ENCODE data around the gene ZNF430. TPM values are rescaled to one million over a fixed set of nuclear protein-coding genes. Genes with fewer than 3 reads are reported as not detected.

ZNF430 gene
- total RNA-seq, 6 donors from 2014 or later, result 7.9 to 15.6 (median 13.1) TPM

DNA sequence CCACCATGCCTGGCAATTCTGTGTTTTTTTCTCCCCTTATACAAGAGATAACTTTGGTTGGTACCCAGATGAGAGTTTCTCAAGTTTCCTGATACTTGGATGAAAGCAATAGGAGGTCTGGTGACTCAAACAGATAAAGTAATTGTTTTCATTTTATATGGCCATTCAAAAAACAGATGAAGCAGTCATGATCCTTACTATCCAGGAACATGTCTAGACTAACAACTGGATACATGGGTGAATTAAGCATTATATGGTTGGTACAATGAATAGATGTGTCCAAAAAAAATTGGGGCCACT, 8.5 kb downstream of the ZNF430 start:
- Histone ChIP-seq H3K27ac (no peak overlapping the region), H3K36me3 (peaks cover under 1 to 48% (median 11%) of the 10 kb centered on the region in 4 donors), H3K9me3 (peaks cover 0 to 3% (median 0%) of the 10 kb centered on the region in 4 donors), H3K27me3 (no peaks in the 10 kb centered on the region), H3K4me1 (peaks cover 0 to 5% (median 0%) of the 10 kb centered on the region in 4 donors), H3K4me3 (no peak overlapping the region)
- DNase-seq, result no peak
- no peak for TF ChIP-seq POLR2AphosphoS5 (IDR thresholded peaks at IDR 0.05)
- TF ChIP-seq EP300 (IDR thresholded peaks at IDR 0.05), result no peak
- no peak for ATAC-seq (ENCODE audit: low FRiP score in 2 of 2)

DNA sequence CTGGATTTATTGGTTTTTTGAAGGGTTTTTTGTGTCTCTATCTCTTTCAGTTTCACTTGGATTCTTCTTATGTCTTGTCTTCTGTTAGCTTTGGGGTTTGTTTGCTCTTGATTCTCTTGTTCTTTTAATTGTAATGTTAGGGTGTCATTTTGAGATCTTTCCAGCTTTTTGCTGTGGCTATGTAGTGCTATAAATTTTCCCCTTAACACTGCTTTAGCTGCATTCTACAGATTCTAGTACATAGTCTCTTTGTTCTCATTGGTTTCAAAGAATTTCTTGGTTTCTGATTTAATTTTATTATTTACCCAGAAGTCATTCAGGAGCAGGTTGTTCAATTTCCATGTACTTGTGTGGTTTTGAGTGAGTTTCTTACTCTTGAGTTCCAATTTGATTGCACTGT, 24.6 kb downstream of the ZNF430 start:
- H3K27ac ChIP-seq, result no peak overlapping the region
- H3K4me1 ChIP-seq, result no peaks in the 10 kb centered on the region
- TF ChIP-seq POLR2A (IDR thresholded peaks at IDR 0.05) (no peak), EP300 (IDR thresholded peaks at IDR 0.05) (no peak), POLR2AphosphoS5 (IDR thresholded peaks at IDR 0.05) (no peak)
- TF ChIP-seq, protein P1, sequence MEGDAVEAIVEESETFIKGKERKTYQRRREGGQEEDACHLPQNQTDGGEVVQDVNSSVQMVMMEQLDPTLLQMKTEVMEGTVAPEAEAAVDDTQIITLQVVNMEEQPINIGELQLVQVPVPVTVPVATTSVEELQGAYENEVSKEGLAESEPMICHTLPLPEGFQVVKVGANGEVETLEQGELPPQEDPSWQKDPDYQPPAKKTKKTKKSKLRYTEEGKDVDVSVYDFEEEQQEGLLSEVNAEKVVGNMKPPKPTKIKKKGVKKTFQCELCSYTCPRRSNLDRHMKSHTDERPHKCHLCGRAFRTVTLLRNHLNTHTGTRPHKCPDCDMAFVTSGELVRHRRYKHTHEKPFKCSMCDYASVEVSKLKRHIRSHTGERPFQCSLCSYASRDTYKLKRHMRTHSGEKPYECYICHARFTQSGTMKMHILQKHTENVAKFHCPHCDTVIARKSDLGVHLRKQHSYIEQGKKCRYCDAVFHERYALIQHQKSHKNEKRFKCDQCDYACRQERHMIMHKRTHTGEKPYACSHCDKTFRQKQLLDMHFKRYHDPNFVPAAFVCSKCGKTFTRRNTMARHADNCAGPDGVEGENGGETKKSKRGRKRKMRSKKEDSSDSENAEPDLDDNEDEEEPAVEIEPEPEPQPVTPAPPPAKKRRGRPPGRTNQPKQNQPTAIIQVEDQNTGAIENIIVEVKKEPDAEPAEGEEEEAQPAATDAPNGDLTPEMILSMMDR (IDR thresholded peaks at IDR 0.05), result no peak
- no peak for ATAC-seq (ENCODE audit: low FRiP score in 2 of 2)
- H3K36me3 ChIP-seq, result peaks cover 0 to 45% (median 16%) of the 10 kb centered on the region in 4 donors
- no peak for DNase-seq
- peaks cover 15 to 42% (median 25%) of the 10 kb centered on the region in 4 donors for H3K9me3 ChIP-seq
- no peaks in the 10 kb centered on the region for H3K27me3 ChIP-seq
- no peak overlapping the region for H3K4me3 ChIP-seq

DNA sequence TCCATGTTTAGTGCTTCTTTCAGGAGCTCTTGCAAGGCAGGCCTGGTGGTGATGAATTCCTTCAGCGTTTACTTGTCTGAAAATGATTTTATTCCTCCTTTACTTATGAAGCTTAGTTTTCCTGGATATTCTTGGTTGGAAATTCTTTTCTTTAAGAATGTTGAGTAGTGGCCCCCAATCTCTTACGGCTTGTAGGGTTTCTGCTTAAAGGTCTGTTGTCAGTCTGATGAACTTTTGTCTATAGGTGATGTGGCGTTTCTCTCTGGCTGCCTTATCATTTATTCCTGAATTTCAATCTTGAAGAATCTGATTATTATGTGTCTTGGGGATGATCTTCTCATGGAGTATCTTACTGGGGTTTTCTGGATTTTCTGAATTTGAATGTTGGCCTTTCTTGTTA, 26.0 kb downstream of the ZNF430 start:
- ATAC-seq (ENCODE audit: low FRiP score in 2 of 2), result no peak
- TF ChIP-seq POLR2AphosphoS5 (IDR thresholded peaks at IDR 0.05) (no peak), POLR2A (IDR thresholded peaks at IDR 0.05) (no peak)
- TF ChIP-seq, protein P1 (IDR thresholded peaks at IDR 0.05), result no peak
- no peak overlapping the region for H3K27ac ChIP-seq
- 97 to 98% methylated on average over 3 of the region's 3 CpGs for WGBS, 2 donors
- H3K4me1 ChIP-seq, result no peaks in the 10 kb centered on the region
- DNase-seq, result no peak
- H3K9me3 ChIP-seq, result peaks cover 15 to 53% (median 29%) of the 10 kb centered on the region in 4 donors
- no peaks in the 10 kb centered on the region for H3K27me3 ChIP-seq
- peaks cover 0 to 44% (median 18%) of the 10 kb centered on the region in 4 donors for H3K36me3 ChIP-seq
- no peak overlapping the region for H3K4me3 ChIP-seq

DNA sequence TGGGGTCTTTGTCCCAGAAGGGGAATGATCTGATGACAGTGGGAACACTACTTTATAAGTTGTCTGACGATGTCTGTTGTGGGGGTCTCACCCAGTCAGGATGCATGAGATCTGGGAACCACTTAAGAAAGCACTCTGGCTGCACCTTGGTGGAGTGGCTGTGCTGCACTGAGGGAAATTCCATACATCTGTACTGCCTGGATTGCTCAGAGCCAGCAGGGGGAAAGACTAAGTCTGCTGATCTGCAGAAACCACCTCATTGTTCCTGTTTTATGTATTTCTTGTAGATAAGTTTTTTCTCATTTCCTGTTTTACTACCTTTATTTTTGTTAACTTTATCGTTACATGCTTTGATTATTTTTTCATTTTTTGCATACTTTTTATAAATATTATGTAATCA, 27.3 kb downstream of the ZNF430 start:
- H3K27me3 ChIP-seq, result no peaks in the 10 kb centered on the region
- H3K4me1 ChIP-seq, result no peaks in the 10 kb centered on the region
- DNase-seq (no peak), ATAC-seq (ENCODE audit: low FRiP score in 2 of 2) (no peak)
- H3K36me3 ChIP-seq, result peaks cover 2 to 43% (median 12%) of the 10 kb centered on the region in 4 donors
- H3K27ac ChIP-seq, result no peak overlapping the region
- 84 to 88% methylated on average over 1 to 2 of the region's 2 CpGs for WGBS, 2 donors
- peaks cover 15 to 54% (median 34%) of the 10 kb centered on the region in 4 donors for H3K9me3 ChIP-seq
- H3K4me3 ChIP-seq, result no peak overlapping the region
- TF ChIP-seq POLR2A (IDR thresholded peaks at IDR 0.05), result no peak
- TF ChIP-seq EP300 (IDR thresholded peaks at IDR 0.05), result no peak
- TF ChIP-seq, protein P1 (IDR thresholded peaks at IDR 0.05), result no peak
- no peak for TF ChIP-seq POLR2AphosphoS5 (IDR thresholded peaks at IDR 0.05)

DNA sequence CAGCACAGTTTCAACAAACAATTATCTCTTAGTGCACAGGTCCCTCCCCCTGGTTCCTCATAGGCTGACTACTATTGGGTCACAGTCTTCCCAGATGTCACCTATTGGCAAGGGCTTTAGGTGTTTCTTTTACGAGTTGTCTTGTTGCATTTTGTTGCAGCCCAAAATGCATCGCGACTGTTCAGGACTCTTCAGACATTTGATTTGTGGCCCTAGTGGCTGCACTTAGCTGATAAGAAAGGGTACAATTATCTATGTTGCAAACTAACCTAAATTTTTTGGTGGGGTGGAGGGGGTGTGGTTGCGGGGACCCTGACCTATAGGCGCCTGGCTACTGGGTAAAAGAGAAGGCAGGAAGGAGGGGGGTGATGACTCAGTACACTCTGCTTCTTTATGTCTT, 32.4 kb downstream of the ZNF430 start:
- no peaks in the 10 kb centered on the region for H3K4me1 ChIP-seq
- no peak overlapping the region for H3K27ac ChIP-seq
- TF ChIP-seq, protein P1 (IDR thresholded peaks at IDR 0.05), result no peak
- TF ChIP-seq EP300 (IDR thresholded peaks at IDR 0.05), result no peak
- no peak for TF ChIP-seq POLR2AphosphoS5 (IDR thresholded peaks at IDR 0.05)
- TF ChIP-seq POLR2A (IDR thresholded peaks at IDR 0.05), result no peak
- no peak for DNase-seq
- H3K27me3 ChIP-seq, result no peaks in the 10 kb centered on the region
- WGBS, 2 donors, result 97 to 99% methylated on average over 5 of the region's 5 CpGs
- ATAC-seq (ENCODE audit: low FRiP score in 2 of 2), result no peak
- H3K4me3 ChIP-seq, result no peak overlapping the region
- peaks cover 22 to 64% (median 47%) of the 10 kb centered on the region in 4 donors for H3K9me3 ChIP-seq
- H3K36me3 ChIP-seq, result peaks cover 26 to 80% (median 37%) of the 10 kb centered on the region in 4 donors

All from upper lobe of left lung (tissue), 6 donors.